Chondrocyte (in vitro differentiated cells): ENCODE measurements around the gene RHBDD3. TPM values are rescaled to one million over a fixed set of nuclear protein-coding genes. Genes with fewer than 3 reads are reported as not detected.

Experiments
- DNase-seq: peaks from one replicate; pipeline ENCODE4 v3.0.0; 2021; ENCODE audit warnings: mixed read lengths, low spot score
- H3K27ac Mint-ChIP-seq: one replicate; pipeline ENCODE4 v1.8.0; 2021; ENCODE audit warnings: mild to moderate bottlenecking, moderate library complexity, mixed read lengths; ENCODE audit not compliant: unreplicated experiment
- H3K27me3 Mint-ChIP-seq: 2 replicates; pipeline ENCODE4 v1.8.0; 2021; ENCODE audit warnings: low read depth, mixed read lengths
- H3K36me3 Mint-ChIP-seq: 2 replicates; pipeline ENCODE4 v1.8.0; 2021; ENCODE audit warnings: low read depth, mixed read lengths
- H3K4me1 Mint-ChIP-seq: 2 replicates; pipeline ENCODE4 v1.8.0; 2021; ENCODE audit warnings: low read depth, mild to moderate bottlenecking, mixed read lengths
- H3K4me3 Mint-ChIP-seq: one replicate; pipeline ENCODE4 v1.8.0; 2021; ENCODE audit warnings: mild to moderate bottlenecking, moderate library complexity, mixed read lengths; ENCODE audit not compliant: unreplicated experiment
- H3K9me3 Mint-ChIP-seq: 2 replicates; pipeline ENCODE4 v1.8.0; 2021; ENCODE audit warnings: low read depth, mixed read lengths
- CTCF ChIP-seq: fragments of 200-600 bp; sonication (generic); IDR thresholded peaks from 2 replicates; pipeline ENCODE4 v1.5.0; 2021; ENCODE audit warnings: antibody characterized with exemption, mild to moderate bottlenecking, moderate library complexity
- total RNA-seq: library from RNA; stranded (reverse); gene quantifications from 3 replicates; pipeline ENCODE4 v1.2.1, GENCODE V29; 2021

RHBDD3 gene
- total RNA-seq, 1 donor from 2014 or later = 29.5 TPM

- TF ChIP-seq CTCF = no peak
- no peaks in the 10 kb centered on the region for H3K4me1 Mint-ChIP-seq
- peaks cover 42% of the 10 kb centered on the region for H3K36me3 Mint-ChIP-seq
- H3K9me3 Mint-ChIP-seq = no peaks in the 10 kb centered on the region
- H3K27ac Mint-ChIP-seq = no peak overlapping the region
- no peak for DNase-seq
- no peaks in the 10 kb centered on the region for H3K27me3 Mint-ChIP-seq
- H3K4me3 Mint-ChIP-seq = no peak overlapping the region
Measured at GRCh38 chr22:29284196-29284595, 16.4 kb upstream of the RHBDD3 start.

- Mint-ChIP-seq H3K36me3 (peaks cover 46% of the 10 kb centered on the region), H3K4me3 (no peak overlapping the region), H3K27ac (no peak overlapping the region), H3K9me3 (no peaks in the 10 kb centered on the region), H3K27me3 (no peaks in the 10 kb centered on the region), H3K4me1 (peaks cover 36% of the 10 kb centered on the region)
- TF ChIP-seq CTCF = no peak
- no peak for DNase-seq
Measured at GRCh38 chr22:29277927-29278326, 10.1 kb upstream of the RHBDD3 start.

GRCh38 chr22:29275819-29276565 lies 8.2 kb upstream of the RHBDD3 start:
- Mint-ChIP-seq H3K4me3 (no peak overlapping the region), H3K4me1 (peaks cover 55% of the 10 kb centered on the region), H3K27ac (peak overlapping the region; percentile 63)

GRCh38 chr22:29275167-29275566 lies 7.4 kb upstream of the RHBDD3 start:
- H3K4me3 Mint-ChIP-seq = no peak overlapping the region
- H3K9me3 Mint-ChIP-seq = no peaks in the 10 kb centered on the region
- no peak for DNase-seq
- H3K27ac Mint-ChIP-seq = peak overlapping the region; percentile 6
- peaks cover 44% of the 10 kb centered on the region for H3K36me3 Mint-ChIP-seq
- H3K4me1 Mint-ChIP-seq = peaks cover 63% of the 10 kb centered on the region
- TF ChIP-seq CTCF = no peak
- no peaks in the 10 kb centered on the region for H3K27me3 Mint-ChIP-seq

More at GRCh38 chr22:29275819-29276565, 8.2 kb upstream of the RHBDD3 start:
- TF ChIP-seq CTCF = no peak
- H3K9me3 Mint-ChIP-seq = no peaks in the 10 kb centered on the region
- no peaks in the 10 kb centered on the region for H3K27me3 Mint-ChIP-seq
- no peak for DNase-seq
- peaks cover 43% of the 10 kb centered on the region for H3K36me3 Mint-ChIP-seq

- Mint-ChIP-seq H3K9me3 (no peaks in the 10 kb centered on the region), H3K27me3 (no peaks in the 10 kb centered on the region), H3K27ac (no peak overlapping the region), H3K4me1 (peaks cover 69% of the 10 kb centered on the region), H3K4me3 (no peak overlapping the region), H3K36me3 (peaks cover 39% of the 10 kb centered on the region)
- no peak for DNase-seq
- TF ChIP-seq CTCF = no peak
Measured at GRCh38 chr22:29272624-29273023, 4.8 kb upstream of the RHBDD3 start.
